IMR-90 (cell line): ENCODE data around the gene HYCC1. TPM values are rescaled to one million over a fixed set of nuclear protein-coding genes. Genes with fewer than 3 reads are reported as not detected.

Experiments used
- ATAC-seq: fragments of 200-7000 bp; cut with Tn5 transposase; 2 replicates; pipeline ENCODE4 v1.9.1; 2020; ENCODE audit warnings: low read depth, mild to moderate bottlenecking, moderate library complexity
- BruUV-seq: library from RNA; stranded (reverse); fragments of 400-500 nt; replicated peaks from 2 replicates; lab custom pipeline; 2021; lab: Mats Ljungman, UMichigan
- CTCF ChIA-PET: fragments of 300-600 bp; formaldehyde crosslinking; extraction: SDS; loops from one replicate; lab custom pipeline; 2021; ENCODE audit warnings: antibody characterized with exemption; lab: Yijun Ruan, JAX
- POLR2A ChIA-PET: fragments of 300-600 bp; sonication (Branson Sonifier 250); formaldehyde crosslinking; loops from one replicate; lab custom pipeline; 2022; ENCODE audit warnings: antibody characterized with exemption; ENCODE audit not compliant: unreplicated experiment; lab: Charles Lee
- DNase-seq: peaks from one replicate; pipeline ENCODE4 v3.0.0; 2013
- H2AFZ ChIP-seq: replicated peaks from 2 replicates; pipeline ENCODE3; 2013; ENCODE audit warnings: low read length, mild to moderate bottlenecking; ENCODE audit not compliant: poor library complexity
- H2AK5ac ChIP-seq: 2 replicates; pipeline ENCODE4 v1.6.1; 2013; ENCODE audit warnings: low read depth, low read length, inconsistent platforms
- H2AK9ac ChIP-seq: replicated peaks from 2 replicates; pipeline ENCODE3; 2013; ENCODE audit warnings: mild to moderate bottlenecking, low read depth, low read length, moderate library complexity; ENCODE audit not compliant: poor library complexity
- H2BK120ac ChIP-seq: 2 replicates; pipeline ENCODE4 v1.6.1; 2013; ENCODE audit warnings: low read depth, low read length, inconsistent platforms
- H2BK15ac ChIP-seq: 3 replicates; pipeline ENCODE4 v1.6.1; 2013; ENCODE audit warnings: low read depth, low read length, inconsistent platforms
- H2BK20ac ChIP-seq: 2 replicates; pipeline ENCODE4 v1.6.1; 2013; ENCODE audit warnings: low read depth, mild to moderate bottlenecking, inconsistent platforms, low read length, moderate library complexity
- H2BK5ac ChIP-seq: 2 replicates; pipeline ENCODE4 v1.6.1; 2013; ENCODE audit warnings: mild to moderate bottlenecking, low read depth, low read length, inconsistent platforms; ENCODE audit not compliant: poor library complexity, severe bottlenecking
- H3K14ac ChIP-seq: replicated peaks from 2 replicates; pipeline ENCODE4 v1.6.1; 2013; ENCODE audit warnings: low read depth, low read length, inconsistent platforms
- H3K18ac ChIP-seq: 2 replicates; pipeline ENCODE4 v1.6.1; 2013; ENCODE audit warnings: low read depth, low read length, control low read depth
- H3K23ac ChIP-seq: 2 replicates; pipeline ENCODE4 v1.6.1; 2013; ENCODE audit warnings: low read depth, low read length, inconsistent platforms
- H3K27ac ChIP-seq: 2 replicates; pipeline ENCODE4 v1.5.1; 2013; ENCODE audit warnings: mild to moderate bottlenecking, control low read depth, low read length; ENCODE audit not compliant: insufficient read depth
- H3K27me3 ChIP-seq: 2 replicates; pipeline ENCODE4 v1.6.1; 2013; ENCODE audit warnings: low read length; ENCODE audit not compliant: control insufficient read depth, insufficient read depth
- H3K36me3 ChIP-seq: 2 replicates; pipeline ENCODE4 v1.6.1; 2013; ENCODE audit warnings: low read length, mixed read lengths; ENCODE audit not compliant: control insufficient read depth, insufficient read depth
- H3K4ac ChIP-seq: 2 replicates; pipeline ENCODE4 v1.6.1; 2013; ENCODE audit warnings: low read depth, low read length, inconsistent platforms
- H3K4me1 ChIP-seq: 2 replicates; pipeline ENCODE4 v1.6.1; 2013; ENCODE audit warnings: low read length, mixed read lengths; ENCODE audit not compliant: control insufficient read depth, insufficient read depth
- H3K4me2 ChIP-seq: 2 replicates; pipeline ENCODE4 v1.6.1; 2013; ENCODE audit warnings: low read depth, mild to moderate bottlenecking, control low read depth, low read length, moderate library complexity
- H3K4me3 ChIP-seq: 2 replicates; pipeline ENCODE4 v1.5.1; 2013; ENCODE audit warnings: low read depth, mild to moderate bottlenecking, control low read depth, low read length, moderate library complexity; ENCODE audit not compliant: insufficient read depth
- H3K56ac ChIP-seq: 2 replicates; pipeline ENCODE4 v1.6.1; 2013; ENCODE audit warnings: low read length, inconsistent platforms; ENCODE audit not compliant: insufficient read depth; ENCODE audit errors: extremely low read depth
- H3K79me1 ChIP-seq, 2 experiments: 2 replicates each; pipeline ENCODE4 v1.6.1; 2013; ENCODE audit warnings: low read length in 2 of 2, inconsistent platforms in 1 of 2, low read depth in 1 of 2
- H3K9ac ChIP-seq: 2 replicates; pipeline ENCODE4 v1.6.1; 2013; ENCODE audit warnings: low read depth, low read length, control low read depth
- H3K9me1 ChIP-seq: 2 replicates; pipeline ENCODE4 v1.6.1; 2013; ENCODE audit warnings: low read length, inconsistent platforms; ENCODE audit not compliant: insufficient read depth
- H3K9me3 ChIP-seq: 2 replicates; pipeline ENCODE4 v1.6.1; 2013; ENCODE audit warnings: low read length; ENCODE audit not compliant: control insufficient read depth, insufficient read depth
- H4K20me1 ChIP-seq: 2 replicates; pipeline ENCODE4 v1.6.1; 2013; ENCODE audit warnings: low read length, inconsistent platforms; ENCODE audit not compliant: insufficient read depth
- H4K5ac ChIP-seq: 2 replicates; pipeline ENCODE4 v1.6.1; 2013; ENCODE audit warnings: mild to moderate bottlenecking, low read depth, low read length, control low read depth
- H4K8ac ChIP-seq, 2 experiments: 2 replicates each; pipeline ENCODE4 v1.6.1; 2013; ENCODE audit warnings: low read depth in 2 of 2, low read length in 2 of 2, control low read depth in 1 of 2, inconsistent platforms in 1 of 2
- H4K91ac ChIP-seq: 2 replicates; pipeline ENCODE4 v1.6.1; 2013; ENCODE audit warnings: low read depth, low read length, inconsistent platforms; ENCODE audit not compliant: insufficient read depth
- MAZ ChIP-seq: IDR thresholded peaks from 2 replicates; pipeline ENCODE4 v1.6.1; 2012; ENCODE audit warnings: low read depth, mild to moderate bottlenecking, low read length, improper control_type of control experiment, moderate library complexity, borderline replicate concordance
- WGBS, 2 experiments: methylation state at CpG; one replicate each; pipeline versions ENCODE4 v1.1.5 to v1.1.7; 2013; ENCODE audit warnings: missing lambda C conversion rate in 2 of 2; ENCODE audit not compliant: insufficient read length in 1 of 2; ENCODE audit errors: extremely low coverage in 2 of 2; 5-methylcytosine and 5-hydroxymethylcytosine counted together
- dilution Hi-C: fragments of 300-500 bp; cut with HindIII; formaldehyde crosslinking; loops from one replicate; pipeline ENCODE4 v1.14.3; 2018; ENCODE audit warnings: low sequenced_read_pairs; ENCODE audit not compliant: unreplicated experiment
- in situ Hi-C: fragments of 300-500 bp; cut with MboI; formaldehyde crosslinking; loops from 3 replicates; pipeline ENCODE4 v1.14.3; 2019; ENCODE audit warnings: low sequenced_read_pairs, inconsistent platforms, mixed read lengths
- intact Hi-C: fragments of 100-400 bp; cut with micrococcal nuclease; formaldehyde crosslinking; loops from 2 replicates; pipeline ENCODE4 v1.10.0; 2022
- polyA plus RNA-seq, 3 experiments: library from polyadenylated mRNA; depleted of rRNA; stranded (reverse); fragments of >200 nt; gene quantifications; 2 replicates each; pipeline ENCODE4 v1.2.3, GENCODE V29; 2012; ENCODE audit warnings: low replicate concordance in 1 of 3
- total RNA-seq: library from RNA; depleted of rRNA; stranded (reverse); fragments of >200 nt; gene quantifications from 2 replicates; pipeline ENCODE4 v1.2.3, GENCODE V29; 2012

The HYCC1 gene
- total and polyA plus RNA-seq, 2 of the 4 experiments (the other 2 are of a cell fraction) = 44.1 to 78.3 TPM

DNA sequence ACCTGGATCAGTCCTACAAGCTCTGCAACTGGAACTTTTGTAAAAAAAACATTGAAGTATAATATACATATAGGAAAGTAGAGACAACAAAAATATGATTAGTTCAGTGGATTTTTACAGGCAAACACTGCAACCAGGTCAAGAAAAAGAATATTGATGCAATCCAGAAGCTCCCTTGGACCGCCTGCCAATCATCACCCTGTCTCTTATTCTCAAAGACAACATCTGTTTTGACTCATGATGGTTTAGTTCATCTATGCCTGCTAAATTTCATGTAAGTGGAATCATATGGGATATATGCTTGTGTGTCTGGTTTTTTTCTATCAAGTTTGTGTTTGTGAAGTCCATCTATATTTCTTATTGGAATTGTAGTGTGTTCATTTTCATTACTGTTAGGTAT is 7.7 kb upstream of the HYCC1 start:
- no CpG with 5 or more reads among the region's 1 CpG for WGBS, 2 experiments
- Histone ChIP-seq H3K9me3 (no peaks in the 10 kb centered on the region; the same call in 1 of the 2 replicates), H3K4me1 (peaks cover 15% of the 10 kb centered on the region), H3K23ac (no peak overlapping the region), H3K4me3 (no peak overlapping the region), H2BK120ac (peak overlapping the region; percentile 94; the same call in 1 of the 2 replicates), H4K20me1 (no peaks in the 10 kb centered on the region), H3K14ac (no peak overlapping the region), H4K5ac (no peak overlapping the region), H4K8ac (peak overlapping the region; percentile 29 to 83; a peak in 1 of 4 replicates), H3K36me3 (no peaks in the 10 kb centered on the region), H2BK20ac (peak overlapping the region; percentile 41; the same call in 1 of the 2 replicates), H2AK9ac (no peak overlapping the region), H4K91ac (no peak overlapping the region), H2AK5ac (no peak overlapping the region), H2AFZ (no peak overlapping the region), H3K9me1 (peaks cover 12% of the 10 kb centered on the region), H3K27me3 (no peaks in the 10 kb centered on the region), H3K79me1 (peaks cover 0 to 8% of the 10 kb centered on the region in 2 experiments; a peak in 1 of 4 replicates), H3K56ac (no peak overlapping the region), H3K27ac (no peak overlapping the region), H3K4ac (peak overlapping the region; percentile 84; the same call in 1 of the 2 replicates), H3K18ac (peak overlapping the region; percentile 97; the same call in 1 of the 2 replicates), H3K9ac (no peak overlapping the region), H2BK5ac (peak overlapping the region; percentile 94), H3K4me2 (no peak overlapping the region), H2BK15ac (peak overlapping the region; percentile 79; the same call in 1 of the 3 replicates)
- intact Hi-C loops = no loop called here
- ChIA-PET POLR2A (no interaction called here), CTCF (no interaction called here)
- dilution Hi-C loops = no loop called here
- in situ Hi-C loops = no loop called here
- BruUV-seq = no TSS peak
- ATAC-seq = no peak
- TF ChIP-seq MAZ = no peak
- no peak for DNase-seq
